ENCODE measurements around the gene UVRAG.

UVRAG gene

GRCh38 chr11:75814677-75815344, at the start of gene UVRAG:
Gene UVRAG (plus strand): TSS chr11:75815210. CDS start chr11:75815408, 198 bp downstream.
- peak; percentile 97 for DNase-seq (ENCODE audit: low spot score)

- no peak for DNase-seq (ENCODE audit: low spot score)
Measured at GRCh38 chr11:75766443-75767227, 48.4 kb upstream of the UVRAG start.

GRCh38 chr11:75767228-75767572, 47.8 kb upstream of the UVRAG start:
- no peak for DNase-seq (ENCODE audit: low spot score)

- DNase-seq (ENCODE audit: low spot score), result no peak
Measured at GRCh38 chr11:75767793-75768111, 47.3 kb upstream of the UVRAG start.

- DNase-seq (ENCODE audit: low spot score), result peak; percentile 90
Measured at GRCh38 chr11:75768112-75768908, 46.7 kb upstream of the UVRAG start, which contains the start of gene DGAT2. Gene DGAT2 (plus strand): TSS chr11:75768778. CDS start chr11:75768992, 214 bp downstream.

GRCh38 chr11:75768909-75769771, 45.9 kb upstream of the UVRAG start:
- peak; percentile 44 for DNase-seq (ENCODE audit: low spot score)

- no peak for DNase-seq (ENCODE audit: low spot score)
Measured at GRCh38 chr11:75770102-75770501, 44.9 kb upstream of the UVRAG start.

- DNase-seq (ENCODE audit: low spot score), result no peak
Measured at GRCh38 chr11:75771646-75772410, 43.2 kb upstream of the UVRAG start.

GRCh38 chr11:75773595-75774353, 41.2 kb upstream of the UVRAG start:
- no peak for DNase-seq (ENCODE audit: low spot score)

GRCh38 chr11:75775056-75775455, 40.0 kb upstream of the UVRAG start:
- peak; percentile 43 for DNase-seq (ENCODE audit: low spot score)

GRCh38 chr11:75776546-75776945, 38.5 kb upstream of the UVRAG start:
- DNase-seq (ENCODE audit: low spot score), result no peak

- no peak for DNase-seq (ENCODE audit: low spot score)
Measured at GRCh38 chr11:75777461-75778110, 37.4 kb upstream of the UVRAG start.

GRCh38 chr11:75778962-75779361, 36.0 kb upstream of the UVRAG start:
- DNase-seq (ENCODE audit: low spot score), result no peak

GRCh38 chr11:75779960-75780359, 35.0 kb upstream of the UVRAG start:
- DNase-seq (ENCODE audit: low spot score), result no peak

- no peak for DNase-seq (ENCODE audit: low spot score)
Measured at GRCh38 chr11:75780888-75781287, 34.1 kb upstream of the UVRAG start.

- no peak for DNase-seq (ENCODE audit: low spot score)
Measured at GRCh38 chr11:75781296-75781695, 33.7 kb upstream of the UVRAG start.

GRCh38 chr11:75781831-75782230, 33.2 kb upstream of the UVRAG start:
- no peak for DNase-seq (ENCODE audit: low spot score)

- no peak for DNase-seq (ENCODE audit: low spot score)
Measured at GRCh38 chr11:75782540-75783263, 32.3 kb upstream of the UVRAG start.

GRCh38 chr11:75783416-75784084, 31.5 kb upstream of the UVRAG start:
- DNase-seq (ENCODE audit: low spot score), result no peak
